SK-N-SH (cell line): ENCODE results near the gene ADK. TPM values are rescaled to one million over a fixed set of nuclear protein-coding genes. Genes with fewer than 3 reads are reported as not detected.

Experiments used
- CTCF ChIA-PET: fragments of 300-600, 350-600 bp; formaldehyde crosslinking; extraction: SDS; loops from one replicate; lab custom pipeline; 2021; lab: Yijun Ruan, JAX
- POLR2A ChIA-PET: fragments of 350-600 bp; sonication (Branson Sonifier 250); formaldehyde crosslinking; extraction: SDS; loops from one replicate; lab custom pipeline; 2020; ENCODE audit warnings: antibody characterized with exemption, inconsistent platforms; lab: Yijun Ruan, JAX
- DNase-seq: peaks from one replicate; pipeline ENCODE4 v3.0.0; 2012
- H2AFZ ChIP-seq: fragments of 200-600 bp; sonication (generic); 2 replicates; pipeline ENCODE4 v1.8.1; 2016; ENCODE audit warnings: antibody characterized with exemption, mild to moderate bottlenecking, low read depth
- H3F3A ChIP-seq: fragments of 200-600 bp; sonication (generic); replicated peaks from 2 replicates; pipeline ENCODE3; 2016; ENCODE audit warnings: antibody characterized with exemption, mild to moderate bottlenecking; ENCODE audit not compliant: insufficient read depth
- H3K27ac ChIP-seq, 2 experiments: fragments of 200-500 bp in 1 of 2; fragments of 200-600 bp in 1 of 2; sonication (Bioruptor generic) in 1 of 2; sonication (generic), shearing (Covaris generic) in 1 of 2; 2 replicates each; pipeline versions ENCODE4 v1.5.1 to v1.6.1; 2014 to 2016; ENCODE audit warnings: low read depth in 2 of 2, inconsistent platforms in 1 of 2, low read length in 1 of 2, mild to moderate bottlenecking in 1 of 2, mixed read lengths in 1 of 2
- H3K27me3 ChIP-seq: fragments of 200-600 bp; sonication (generic), shearing (Covaris generic); 2 replicates; pipeline ENCODE4 v1.6.1; 2016; ENCODE audit warnings: mixed run types; ENCODE audit not compliant: insufficient read depth
- H3K36me3 ChIP-seq, 2 experiments: fragments of 200-500 bp in 1 of 2; fragments of 200-600 bp in 1 of 2; sonication (Bioruptor generic) in 1 of 2; sonication (generic) in 1 of 2; replicated peaks in 1 of 2; 2 replicates each; pipeline versions ENCODE3 to v1.5.1; 2014 to 2016; ENCODE audit warnings: low read length in 1 of 2, mild to moderate bottlenecking in 1 of 2; ENCODE audit not compliant: insufficient read depth in 2 of 2, control insufficient read depth in 1 of 2
- H3K4me1 ChIP-seq, 2 experiments: fragments of 200-500 bp in 1 of 2; fragments of 200-600 bp in 1 of 2; sonication (Bioruptor generic) in 1 of 2; sonication (generic), shearing (Covaris generic) in 1 of 2; 2 replicates each; pipeline versions ENCODE4 v1.5.1 to v1.6.1; 2014 to 2016; ENCODE audit warnings: low read depth in 1 of 2, low read length in 1 of 2, mixed run types in 1 of 2; ENCODE audit not compliant: insufficient read depth in 2 of 2, control insufficient read depth in 1 of 2
- H3K4me2 ChIP-seq: fragments of 200-600 bp; sonication (generic), shearing (Covaris generic); 2 replicates; pipeline ENCODE4 v1.6.1; 2017; ENCODE audit warnings: mixed run types
- H3K4me3 ChIP-seq, 2 experiments: fragments of 200-500 bp in 1 of 2; fragments of 200-600 bp in 1 of 2; sonication (Bioruptor generic) in 1 of 2; sonication (generic), shearing (Covaris generic) in 1 of 2; 2 replicates each; pipeline versions ENCODE4 v1.5.1 to v1.8.1; 2014 to 2016; ENCODE audit warnings: low read depth in 2 of 2, inconsistent platforms in 1 of 2, low read length in 1 of 2, mild to moderate bottlenecking in 1 of 2, mixed read lengths in 1 of 2, moderate library complexity in 1 of 2
- H3K79me2 ChIP-seq: fragments of 200-600 bp; sonication (generic); 2 replicates; pipeline ENCODE4 v1.8.1; 2017; ENCODE audit warnings: mild to moderate bottlenecking; ENCODE audit not compliant: insufficient read depth
- H3K9ac ChIP-seq: fragments of 200-600 bp; sonication (generic); 2 replicates; pipeline ENCODE4 v1.6.1; 2017; ENCODE audit warnings: mixed run types
- H3K9me2 ChIP-seq: fragments of 200-600 bp; sonication (generic); 2 replicates; pipeline ENCODE4 v1.6.1; 2017; ENCODE audit warnings: mixed run types
- H3K9me3 ChIP-seq: fragments of 200-600 bp; sonication (generic); 2 replicates; pipeline ENCODE4 v1.6.1; 2017; ENCODE audit warnings: mixed run types, mild to moderate bottlenecking, moderate library complexity
- H4K20me1 ChIP-seq: fragments of 200-600 bp; sonication (generic); 2 replicates; pipeline ENCODE4 v1.6.1; 2017; ENCODE audit warnings: mild to moderate bottlenecking, mixed run types; ENCODE audit not compliant: insufficient read depth
- CHD2 ChIP-seq: fragments of 150-350 bp; IDR thresholded peaks from 2 replicates; pipeline ENCODE4 v1.6.1; 2018; ENCODE audit warnings: low read length; ENCODE audit not compliant: partially characterized antibody
- FOXJ3 ChIP-seq: sonication (generic); formaldehyde crosslinking; IDR thresholded peaks from 2 replicates; pipeline ENCODE4 v1.5.1; 2020; ENCODE audit warnings: mild to moderate bottlenecking, missing genetic modification reagents
- FOXM1 ChIP-seq: IDR thresholded peaks from 2 replicates; pipeline ENCODE4 v1.4.0; 2012; ENCODE audit warnings: low read depth, mild to moderate bottlenecking
- JUND ChIP-seq: IDR thresholded peaks from 2 replicates; pipeline ENCODE4 v1.4.0; 2012
- MEF2A ChIP-seq: IDR thresholded peaks from 2 replicates; pipeline ENCODE4 v1.4.0; 2012; ENCODE audit warnings: low read depth, borderline replicate concordance
- NRF1 ChIP-seq: IDR thresholded peaks from 2 replicates; pipeline ENCODE4 v1.6.1; 2012; ENCODE audit warnings: low read depth, mild to moderate bottlenecking, low read length
- POLR2AphosphoS5 ChIP-seq: IDR thresholded peaks from 2 replicates; pipeline ENCODE4 v1.6.1; 2012; ENCODE audit warnings: low read depth, low read length
- RAD21 ChIP-seq: IDR thresholded peaks from 2 replicates; pipeline ENCODE4 v1.6.1; 2012; ENCODE audit warnings: mild to moderate bottlenecking, low read length
- RCOR1 ChIP-seq: fragments of 150-350 bp; IDR thresholded peaks from 2 replicates; pipeline ENCODE4 v1.6.1; 2017; ENCODE audit warnings: antibody characterized with exemption, low read length
- SMC3 ChIP-seq: IDR thresholded peaks from 2 replicates; pipeline ENCODE4 v1.6.1; 2012; ENCODE audit warnings: low read depth, low read length, improper control_type of control experiment
- YY1 ChIP-seq: IDR thresholded peaks from 2 replicates; pipeline ENCODE4 v1.4.0; 2012; ENCODE audit warnings: low read depth, mild to moderate bottlenecking
- WGBS: methylation state at CpG from one replicate; pipeline ENCODE4 v1.1.6; 2017; ENCODE audit warnings: low lambda C conversion rate; 5-methylcytosine and 5-hydroxymethylcytosine counted together
- polyA plus RNA-seq, 3 experiments: library from polyadenylated mRNA; depleted of rRNA; stranded (reverse); fragments of >200 nt; gene quantifications; 2 replicates each; pipeline ENCODE4 v1.2.3, GENCODE V29; 2012
- TF ChIP-seq, protein P1 (sequence below): IDR thresholded peaks from 2 replicates; pipeline ENCODE4 v1.4.0; 2012; ENCODE audit warnings: low read depth, borderline replicate concordance
- TF ChIP-seq, protein P2 (sequence below): IDR thresholded peaks from 2 replicates; pipeline ENCODE4 v1.6.1; 2012; ENCODE audit warnings: mild to moderate bottlenecking, low read depth, low read length, moderate library complexity
- TF ChIP-seq, protein P3 (sequence below): fragments of 150-350 bp; IDR thresholded peaks from 2 replicates; pipeline ENCODE4 v1.6.1; 2017; ENCODE audit warnings: antibody characterized with exemption, low read length, low read depth, borderline replicate concordance
- TF ChIP-seq, protein P4 (sequence below): IDR thresholded peaks from 2 replicates; pipeline ENCODE4; 2012
- TF ChIP-seq, protein P5 (sequence below): IDR thresholded peaks from 2 replicates; pipeline ENCODE4 v1.4.0; 2012; ENCODE audit warnings: low read depth, borderline replicate concordance

Gene ADK
- polyA plus RNA-seq, 1 of the 3 experiments (the other 2 are of a cell fraction) = 25.1 TPM

DNA sequence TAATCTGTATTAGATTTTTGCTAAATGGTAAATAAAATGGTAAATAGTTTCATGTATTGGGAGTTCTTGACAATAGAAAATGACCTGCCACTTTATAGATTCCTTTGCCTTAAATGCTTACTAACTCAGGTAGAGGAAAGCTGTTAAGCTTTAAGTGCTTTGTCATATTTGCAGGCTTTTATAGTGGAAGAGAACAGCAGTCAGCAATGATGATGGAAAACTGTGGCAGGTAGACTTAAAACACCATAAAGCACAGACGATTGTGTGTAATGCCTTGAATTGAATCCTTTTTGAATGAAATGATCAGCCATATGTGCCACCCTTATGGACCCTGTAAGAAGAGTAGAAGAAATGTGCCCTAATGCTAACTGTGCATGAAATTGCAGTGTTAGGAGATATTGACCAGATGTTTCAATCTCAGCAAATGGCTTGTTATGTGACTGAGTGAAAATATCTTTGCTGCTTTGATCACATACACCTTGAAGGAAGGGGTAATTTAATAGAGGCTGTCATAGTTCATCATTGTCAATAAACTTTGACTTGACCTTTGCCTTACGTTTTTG, 230.4 kb downstream of the ADK start:
- 96% methylated on average over 2 of the region's 2 CpGs for WGBS
- Histone ChIP-seq H4K20me1 (no peaks in the 10 kb centered on the region), H3K4me2 (no peak overlapping the region), H3K27ac (no peak overlapping the region), H3K4me1 (no peaks in the 10 kb centered on the region; a peak in 1 of 4 replicates), H3K36me3 (peaks cover 0 to 6% of the 10 kb centered on the region in 2 experiments), H2AFZ (no peak overlapping the region), H3K9me3 (no peaks in the 10 kb centered on the region), H3K9ac (no peak overlapping the region), H3K9me2 (no peaks in the 10 kb centered on the region), H3F3A (peaks cover 5% of the 10 kb centered on the region), H3K79me2 (peaks cover 6% of the 10 kb centered on the region; the same call in 1 of the 2 replicates), H3K27me3 (no peaks in the 10 kb centered on the region), H3K4me3 (no peak overlapping the region)
- no peak for DNase-seq
- TF ChIP-seq POLR2AphosphoS5 (no peak), SMC3 (no peak), NRF1 (no peak), RCOR1 (no peak), FOXM1 (no peak), YY1 (no peak), MEF2A (no peak), RAD21 (no peak), CHD2 (no peak), JUND (no peak), FOXJ3 (no peak)
- TF ChIP-seq, protein P1, sequence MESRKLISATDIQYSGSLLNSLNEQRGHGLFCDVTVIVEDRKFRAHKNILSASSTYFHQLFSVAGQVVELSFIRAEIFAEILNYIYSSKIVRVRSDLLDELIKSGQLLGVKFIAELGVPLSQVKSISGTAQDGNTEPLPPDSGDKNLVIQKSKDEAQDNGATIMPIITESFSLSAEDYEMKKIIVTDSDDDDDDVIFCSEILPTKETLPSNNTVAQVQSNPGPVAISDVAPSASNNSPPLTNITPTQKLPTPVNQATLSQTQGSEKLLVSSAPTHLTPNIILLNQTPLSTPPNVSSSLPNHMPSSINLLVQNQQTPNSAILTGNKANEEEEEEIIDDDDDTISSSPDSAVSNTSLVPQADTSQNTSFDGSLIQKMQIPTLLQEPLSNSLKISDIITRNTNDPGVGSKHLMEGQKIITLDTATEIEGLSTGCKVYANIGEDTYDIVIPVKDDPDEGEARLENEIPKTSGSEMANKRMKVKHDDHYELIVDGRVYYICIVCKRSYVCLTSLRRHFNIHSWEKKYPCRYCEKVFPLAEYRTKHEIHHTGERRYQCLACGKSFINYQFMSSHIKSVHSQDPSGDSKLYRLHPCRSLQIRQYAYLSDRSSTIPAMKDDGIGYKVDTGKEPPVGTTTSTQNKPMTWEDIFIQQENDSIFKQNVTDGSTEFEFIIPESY = no peak
- TF ChIP-seq, protein P2, sequence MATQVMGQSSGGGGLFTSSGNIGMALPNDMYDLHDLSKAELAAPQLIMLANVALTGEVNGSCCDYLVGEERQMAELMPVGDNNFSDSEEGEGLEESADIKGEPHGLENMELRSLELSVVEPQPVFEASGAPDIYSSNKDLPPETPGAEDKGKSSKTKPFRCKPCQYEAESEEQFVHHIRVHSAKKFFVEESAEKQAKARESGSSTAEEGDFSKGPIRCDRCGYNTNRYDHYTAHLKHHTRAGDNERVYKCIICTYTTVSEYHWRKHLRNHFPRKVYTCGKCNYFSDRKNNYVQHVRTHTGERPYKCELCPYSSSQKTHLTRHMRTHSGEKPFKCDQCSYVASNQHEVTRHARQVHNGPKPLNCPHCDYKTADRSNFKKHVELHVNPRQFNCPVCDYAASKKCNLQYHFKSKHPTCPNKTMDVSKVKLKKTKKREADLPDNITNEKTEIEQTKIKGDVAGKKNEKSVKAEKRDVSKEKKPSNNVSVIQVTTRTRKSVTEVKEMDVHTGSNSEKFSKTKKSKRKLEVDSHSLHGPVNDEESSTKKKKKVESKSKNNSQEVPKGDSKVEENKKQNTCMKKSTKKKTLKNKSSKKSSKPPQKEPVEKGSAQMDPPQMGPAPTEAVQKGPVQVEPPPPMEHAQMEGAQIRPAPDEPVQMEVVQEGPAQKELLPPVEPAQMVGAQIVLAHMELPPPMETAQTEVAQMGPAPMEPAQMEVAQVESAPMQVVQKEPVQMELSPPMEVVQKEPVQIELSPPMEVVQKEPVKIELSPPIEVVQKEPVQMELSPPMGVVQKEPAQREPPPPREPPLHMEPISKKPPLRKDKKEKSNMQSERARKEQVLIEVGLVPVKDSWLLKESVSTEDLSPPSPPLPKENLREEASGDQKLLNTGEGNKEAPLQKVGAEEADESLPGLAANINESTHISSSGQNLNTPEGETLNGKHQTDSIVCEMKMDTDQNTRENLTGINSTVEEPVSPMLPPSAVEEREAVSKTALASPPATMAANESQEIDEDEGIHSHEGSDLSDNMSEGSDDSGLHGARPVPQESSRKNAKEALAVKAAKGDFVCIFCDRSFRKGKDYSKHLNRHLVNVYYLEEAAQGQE = no peak
- TF ChIP-seq, protein P3, sequence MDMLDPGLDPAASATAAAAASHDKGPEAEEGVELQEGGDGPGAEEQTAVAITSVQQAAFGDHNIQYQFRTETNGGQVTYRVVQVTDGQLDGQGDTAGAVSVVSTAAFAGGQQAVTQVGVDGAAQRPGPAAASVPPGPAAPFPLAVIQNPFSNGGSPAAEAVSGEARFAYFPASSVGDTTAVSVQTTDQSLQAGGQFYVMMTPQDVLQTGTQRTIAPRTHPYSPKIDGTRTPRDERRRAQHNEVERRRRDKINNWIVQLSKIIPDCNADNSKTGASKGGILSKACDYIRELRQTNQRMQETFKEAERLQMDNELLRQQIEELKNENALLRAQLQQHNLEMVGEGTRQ = no peak
- TF ChIP-seq, protein P4, sequence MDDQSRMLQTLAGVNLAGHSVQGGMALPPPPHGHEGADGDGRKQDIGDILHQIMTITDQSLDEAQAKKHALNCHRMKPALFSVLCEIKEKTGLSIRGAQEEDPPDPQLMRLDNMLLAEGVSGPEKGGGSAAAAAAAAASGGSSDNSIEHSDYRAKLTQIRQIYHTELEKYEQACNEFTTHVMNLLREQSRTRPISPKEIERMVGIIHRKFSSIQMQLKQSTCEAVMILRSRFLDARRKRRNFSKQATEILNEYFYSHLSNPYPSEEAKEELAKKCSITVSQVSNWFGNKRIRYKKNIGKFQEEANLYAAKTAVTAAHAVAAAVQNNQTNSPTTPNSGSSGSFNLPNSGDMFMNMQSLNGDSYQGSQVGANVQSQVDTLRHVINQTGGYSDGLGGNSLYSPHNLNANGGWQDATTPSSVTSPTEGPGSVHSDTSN = no peak
- TF ChIP-seq, protein P5, sequence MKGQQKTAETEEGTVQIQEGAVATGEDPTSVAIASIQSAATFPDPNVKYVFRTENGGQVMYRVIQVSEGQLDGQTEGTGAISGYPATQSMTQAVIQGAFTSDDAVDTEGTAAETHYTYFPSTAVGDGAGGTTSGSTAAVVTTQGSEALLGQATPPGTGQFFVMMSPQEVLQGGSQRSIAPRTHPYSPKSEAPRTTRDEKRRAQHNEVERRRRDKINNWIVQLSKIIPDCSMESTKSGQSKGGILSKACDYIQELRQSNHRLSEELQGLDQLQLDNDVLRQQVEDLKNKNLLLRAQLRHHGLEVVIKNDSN = no peak
- ChIA-PET CTCF (no interaction called here), POLR2A (no interaction called here)
